Liver (tissue), 9 donors: ENCODE results near the gene EGFR. TPM values are rescaled to one million over a fixed set of nuclear protein-coding genes. Genes with fewer than 3 reads are reported as not detected.

ENCODE experiments used
- DNase-seq: peaks from one replicate; pipeline ENCODE4 v3.0.0-alpha.2; 2017; ENCODE audit warnings: low spot score
- H3K27ac ChIP-seq, 2 donors: one replicate each; pipeline ENCODE4 v1.7.0; 2013; ENCODE audit warnings: inconsistent platforms in 2 of 2, low read length in 2 of 2, control low read depth in 1 of 2, low read depth in 1 of 2, mild to moderate bottlenecking in 1 of 2
- H3K27me3 ChIP-seq, 4 donors: one replicate each; pipeline versions ENCODE4 v1.6.1 to v1.7.0; 2013; ENCODE audit warnings: low read length in 3 of 4, inconsistent platforms in 1 of 4, mild to moderate bottlenecking in 1 of 4, moderate library complexity in 1 of 4; ENCODE audit not compliant: control insufficient read depth in 4 of 4, insufficient read depth in 4 of 4
- H3K36me3 ChIP-seq, 4 donors: one replicate each; pipeline versions ENCODE4 v1.6.1 to v1.7.0; 2013; ENCODE audit warnings: low read length in 3 of 4, mild to moderate bottlenecking in 3 of 4, low read depth in 1 of 4, moderate library complexity in 1 of 4; ENCODE audit not compliant: control insufficient read depth in 4 of 4, insufficient read depth in 3 of 4
- H3K4me1 ChIP-seq, 4 donors: one replicate each; pipeline versions ENCODE4 v1.6.1 to v1.7.0; 2013; ENCODE audit warnings: low read length in 3 of 4, mild to moderate bottlenecking in 3 of 4, moderate library complexity in 1 of 4; ENCODE audit not compliant: control insufficient read depth in 4 of 4, insufficient read depth in 4 of 4
- H3K4me3 ChIP-seq, 3 donors: one replicate each; pipeline versions ENCODE4 v1.6.1 to v1.7.0; 2013; ENCODE audit warnings: low read length in 3 of 3, control low read depth in 1 of 3, low read depth in 1 of 3, mild to moderate bottlenecking in 1 of 3
- H3K9ac ChIP-seq, 2 donors: one replicate each; pipeline ENCODE4 v1.7.0; 2013; ENCODE audit warnings: low read length in 2 of 2, mild to moderate bottlenecking in 2 of 2, moderate library complexity in 2 of 2, control low read depth in 1 of 2, low read depth in 1 of 2
- H3K9me3 ChIP-seq, 4 donors: one replicate each; pipeline versions ENCODE4 v1.6.1 to v1.7.0; 2013; ENCODE audit warnings: low read length in 3 of 4; ENCODE audit not compliant: control insufficient read depth in 4 of 4
- EGR1 ChIP-seq, 2 donors: IDR thresholded peaks; 2 replicates each; pipeline ENCODE4 v1.6.1; 2016 to 2018; ENCODE audit warnings: antibody characterized with exemption in 2 of 2, low read depth in 2 of 2
- FOXA2 ChIP-seq: IDR thresholded peaks from 2 replicates; pipeline ENCODE4 v1.6.1; 2016; ENCODE audit warnings: antibody characterized with exemption
- GABPA ChIP-seq, 2 donors: IDR thresholded peaks in 1 of 2; conservative IDR thresholded peaks in 1 of 2; 2 replicates each; pipeline ENCODE4 v1.6.1; 2016; ENCODE audit warnings: antibody characterized with exemption in 2 of 2, mild to moderate bottlenecking in 1 of 2, moderate library complexity in 1 of 2
- HNF4A ChIP-seq, 2 donors: conservative IDR thresholded peaks; 2 replicates each; pipeline ENCODE4 v1.6.1; 2016; ENCODE audit warnings: antibody characterized with exemption in 2 of 2, mild to moderate bottlenecking in 2 of 2
- HNF4G ChIP-seq: IDR thresholded peaks from 2 replicates; pipeline ENCODE4 v1.6.1; 2016; ENCODE audit warnings: antibody characterized with exemption
- JUND ChIP-seq, 2 donors: IDR thresholded peaks; 2 replicates each; pipeline ENCODE4 v1.6.1; 2016; ENCODE audit warnings: antibody characterized with exemption in 2 of 2
- NR2F2 ChIP-seq: IDR thresholded peaks from 2 replicates; pipeline ENCODE4 v1.6.1; 2016; ENCODE audit warnings: antibody characterized with exemption
- RAD21 ChIP-seq, 2 donors: IDR thresholded peaks; 2 replicates each; pipeline ENCODE4 v1.6.1; 2016; ENCODE audit warnings: antibody characterized with exemption in 2 of 2, mild to moderate bottlenecking in 2 of 2
- RXRA ChIP-seq, 2 donors: IDR thresholded peaks; 2 replicates each; pipeline ENCODE4 v1.6.1; 2017 to 2018; ENCODE audit warnings: antibody characterized with exemption in 2 of 2, mild to moderate bottlenecking in 1 of 2
- SP1 ChIP-seq: IDR thresholded peaks from 2 replicates; pipeline ENCODE4 v1.6.1; 2018; ENCODE audit warnings: antibody characterized with exemption, mild to moderate bottlenecking
- YY1 ChIP-seq: IDR thresholded peaks from 2 replicates; pipeline ENCODE4 v1.6.1; 2016; ENCODE audit warnings: antibody characterized with exemption, mild to moderate bottlenecking
- WGBS: extraction: QIAGEN DNeasy Blood & Tissue Kit; methylation state at CpG from one replicate; pipeline ENCODE4 v1.1.7; 2013; 5-methylcytosine and 5-hydroxymethylcytosine counted together
- polyA plus RNA-seq, 2 donors: library from polyadenylated mRNA; stranded (reverse) in 1 of 2; unstranded in 1 of 2; fragments of 200-250 nt in 1 of 2; fragments of >200 nt in 1 of 2; fragmentation: Nextera tagmentation in 1 of 2; extraction: Ambion mirVana in 1 of 2; gene quantifications; one replicate each; pipeline versions ENCODE4 v1.2.1 to v1.2.3, GENCODE V29; 2013 to 2015
- total RNA-seq, 2 donors: library from RNA; depleted of rRNA; stranded (reverse); fragments of >200 nt; gene quantifications; one replicate each; pipeline ENCODE4 v1.2.3, GENCODE V29; 2014
- TF ChIP-seq, protein P1 (sequence below): IDR thresholded peaks from 2 replicates; pipeline ENCODE4 v1.6.1; 2016; ENCODE audit warnings: antibody characterized with exemption
- TF ChIP-seq, protein P2 (sequence below): IDR thresholded peaks from 2 replicates; pipeline ENCODE4 v1.6.1; 2016; ENCODE audit warnings: antibody characterized with exemption
- TF ChIP-seq, protein P3 (sequence below): IDR thresholded peaks from 2 replicates; pipeline ENCODE4 v1.6.1; 2016; ENCODE audit warnings: antibody characterized with exemption, mild to moderate bottlenecking
- TF ChIP-seq, protein P4 (sequence below): fragments of 150-350 bp; IDR thresholded peaks from 2 replicates; pipeline ENCODE4 v1.5.1; 2017; ENCODE audit warnings: improper control_type of control experiment, low read depth, low read length; ENCODE audit not compliant: missing input control
- donor health status: healthy.
- donor health status: healthy.
- donor health status: healthy.
- donor health status: healthy.
- donor health status: healthy.

The EGFR gene
- total and polyA plus RNA-seq, 4 donors, result 22.6 to 37.0 (median 27.7) TPM

DNA sequence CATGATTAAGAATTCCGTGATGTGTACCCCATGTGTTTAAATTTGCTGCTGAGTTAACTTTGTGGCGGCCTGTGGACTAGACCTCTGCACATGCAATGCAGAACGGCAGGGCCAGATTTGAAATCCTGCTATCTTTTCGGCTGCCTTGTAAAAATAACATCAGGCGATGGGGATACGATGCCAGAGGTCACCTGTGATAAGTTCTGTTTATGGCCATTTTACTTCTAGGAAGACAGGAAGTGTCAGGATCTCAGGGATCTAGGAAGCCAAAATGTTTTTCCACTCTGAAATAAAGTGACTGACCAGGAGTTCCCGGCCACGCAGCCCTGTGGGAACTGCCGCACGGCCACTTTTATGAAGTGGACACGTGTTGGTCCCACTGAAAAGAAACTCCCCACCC is 77.5 kb downstream of the EGFR start:
- peaks cover 0 to 3% (median 0%) of the 10 kb centered on the region in 4 donors for H3K36me3 ChIP-seq
- peak overlapping the region in 1 of 2 donors; percentile 12 for H3K27ac ChIP-seq
- 69% methylated on average over 11 of the region's 11 CpGs for WGBS
- no peaks in the 10 kb centered on the region for H3K27me3 ChIP-seq
- H3K4me1 ChIP-seq, result peaks cover 10 to 27% (median 19%) of the 10 kb centered on the region in 4 donors
- no peaks in the 10 kb centered on the region for H3K9me3 ChIP-seq
- no peak overlapping the region for H3K4me3 ChIP-seq
- no peak for TF ChIP-seq RAD21 (IDR thresholded peaks at IDR 0.05)
- TF ChIP-seq YY1, result no peak
- TF ChIP-seq, protein P1, sequence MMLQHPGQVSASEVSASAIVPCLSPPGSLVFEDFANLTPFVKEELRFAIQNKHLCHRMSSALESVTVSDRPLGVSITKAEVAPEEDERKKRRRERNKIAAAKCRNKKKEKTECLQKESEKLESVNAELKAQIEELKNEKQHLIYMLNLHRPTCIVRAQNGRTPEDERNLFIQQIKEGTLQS, result no peak
- TF ChIP-seq, protein P2, sequence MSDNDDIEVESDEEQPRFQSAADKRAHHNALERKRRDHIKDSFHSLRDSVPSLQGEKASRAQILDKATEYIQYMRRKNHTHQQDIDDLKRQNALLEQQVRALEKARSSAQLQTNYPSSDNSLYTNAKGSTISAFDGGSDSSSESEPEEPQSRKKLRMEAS, result no peak
- TF ChIP-seq SP1, result no peak
- TF ChIP-seq JUND (IDR thresholded peaks at IDR 0.05), result no peak
- no peak for TF ChIP-seq NR2F2
- TF ChIP-seq EGR1 (IDR thresholded peaks at IDR 0.05; ENCODE audit: low read depth in 2 of 2), result no peak
- TF ChIP-seq, protein P3, sequence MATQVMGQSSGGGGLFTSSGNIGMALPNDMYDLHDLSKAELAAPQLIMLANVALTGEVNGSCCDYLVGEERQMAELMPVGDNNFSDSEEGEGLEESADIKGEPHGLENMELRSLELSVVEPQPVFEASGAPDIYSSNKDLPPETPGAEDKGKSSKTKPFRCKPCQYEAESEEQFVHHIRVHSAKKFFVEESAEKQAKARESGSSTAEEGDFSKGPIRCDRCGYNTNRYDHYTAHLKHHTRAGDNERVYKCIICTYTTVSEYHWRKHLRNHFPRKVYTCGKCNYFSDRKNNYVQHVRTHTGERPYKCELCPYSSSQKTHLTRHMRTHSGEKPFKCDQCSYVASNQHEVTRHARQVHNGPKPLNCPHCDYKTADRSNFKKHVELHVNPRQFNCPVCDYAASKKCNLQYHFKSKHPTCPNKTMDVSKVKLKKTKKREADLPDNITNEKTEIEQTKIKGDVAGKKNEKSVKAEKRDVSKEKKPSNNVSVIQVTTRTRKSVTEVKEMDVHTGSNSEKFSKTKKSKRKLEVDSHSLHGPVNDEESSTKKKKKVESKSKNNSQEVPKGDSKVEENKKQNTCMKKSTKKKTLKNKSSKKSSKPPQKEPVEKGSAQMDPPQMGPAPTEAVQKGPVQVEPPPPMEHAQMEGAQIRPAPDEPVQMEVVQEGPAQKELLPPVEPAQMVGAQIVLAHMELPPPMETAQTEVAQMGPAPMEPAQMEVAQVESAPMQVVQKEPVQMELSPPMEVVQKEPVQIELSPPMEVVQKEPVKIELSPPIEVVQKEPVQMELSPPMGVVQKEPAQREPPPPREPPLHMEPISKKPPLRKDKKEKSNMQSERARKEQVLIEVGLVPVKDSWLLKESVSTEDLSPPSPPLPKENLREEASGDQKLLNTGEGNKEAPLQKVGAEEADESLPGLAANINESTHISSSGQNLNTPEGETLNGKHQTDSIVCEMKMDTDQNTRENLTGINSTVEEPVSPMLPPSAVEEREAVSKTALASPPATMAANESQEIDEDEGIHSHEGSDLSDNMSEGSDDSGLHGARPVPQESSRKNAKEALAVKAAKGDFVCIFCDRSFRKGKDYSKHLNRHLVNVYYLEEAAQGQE, result no peak
- no peak for TF ChIP-seq RXRA (IDR thresholded peaks at IDR 0.05)
- no peak for TF ChIP-seq HNF4G
- no peak overlapping the region for H3K9ac ChIP-seq
- no peak for DNase-seq

DNA sequence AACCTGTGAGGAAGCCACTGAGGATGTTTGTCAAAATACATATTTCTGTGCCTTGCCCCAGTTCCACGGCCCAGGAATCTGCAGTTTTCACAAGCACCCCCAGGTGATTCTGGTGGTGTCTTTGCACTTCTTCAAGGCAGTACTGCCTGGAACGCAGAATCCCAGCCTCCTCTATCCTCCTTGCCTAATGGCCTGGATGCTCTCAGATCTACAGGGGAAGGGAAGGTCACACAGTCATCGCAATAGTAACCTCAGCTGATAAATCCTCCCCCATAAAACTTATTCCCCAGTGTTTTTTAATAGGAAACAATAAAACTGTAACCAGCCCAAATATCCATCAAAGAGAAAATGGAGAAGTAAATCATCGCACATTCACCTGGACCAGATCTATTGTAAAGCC is 78.3 kb downstream of the EGFR start:
- Histone ChIP-seq H3K4me1 (peaks cover 7 to 20% (median 13%) of the 10 kb centered on the region in 4 donors), H3K4me3 (no peak overlapping the region), H3K27ac (no peak overlapping the region), H3K9ac (no peak overlapping the region), H3K36me3 (peaks cover 0 to 3% (median 0%) of the 10 kb centered on the region in 4 donors), H3K9me3 (no peaks in the 10 kb centered on the region), H3K27me3 (no peaks in the 10 kb centered on the region)
- DNase-seq, result no peak
- no peak for TF ChIP-seq EGR1 (IDR thresholded peaks at IDR 0.05; ENCODE audit: low read depth in 2 of 2)
- no peak for TF ChIP-seq NR2F2
- TF ChIP-seq, protein P2, result no peak
- no peak for TF ChIP-seq JUND (IDR thresholded peaks at IDR 0.05)
- no peak for TF ChIP-seq FOXA2
- no peak for TF ChIP-seq RXRA (IDR thresholded peaks at IDR 0.05)
- TF ChIP-seq, protein P1, result no peak
- no peak for TF ChIP-seq HNF4A (conservative IDR thresholded peaks at IDR 0.05)
- TF ChIP-seq, protein P4, sequence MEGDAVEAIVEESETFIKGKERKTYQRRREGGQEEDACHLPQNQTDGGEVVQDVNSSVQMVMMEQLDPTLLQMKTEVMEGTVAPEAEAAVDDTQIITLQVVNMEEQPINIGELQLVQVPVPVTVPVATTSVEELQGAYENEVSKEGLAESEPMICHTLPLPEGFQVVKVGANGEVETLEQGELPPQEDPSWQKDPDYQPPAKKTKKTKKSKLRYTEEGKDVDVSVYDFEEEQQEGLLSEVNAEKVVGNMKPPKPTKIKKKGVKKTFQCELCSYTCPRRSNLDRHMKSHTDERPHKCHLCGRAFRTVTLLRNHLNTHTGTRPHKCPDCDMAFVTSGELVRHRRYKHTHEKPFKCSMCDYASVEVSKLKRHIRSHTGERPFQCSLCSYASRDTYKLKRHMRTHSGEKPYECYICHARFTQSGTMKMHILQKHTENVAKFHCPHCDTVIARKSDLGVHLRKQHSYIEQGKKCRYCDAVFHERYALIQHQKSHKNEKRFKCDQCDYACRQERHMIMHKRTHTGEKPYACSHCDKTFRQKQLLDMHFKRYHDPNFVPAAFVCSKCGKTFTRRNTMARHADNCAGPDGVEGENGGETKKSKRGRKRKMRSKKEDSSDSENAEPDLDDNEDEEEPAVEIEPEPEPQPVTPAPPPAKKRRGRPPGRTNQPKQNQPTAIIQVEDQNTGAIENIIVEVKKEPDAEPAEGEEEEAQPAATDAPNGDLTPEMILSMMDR, result no peak
- TF ChIP-seq HNF4G, result no peak
- TF ChIP-seq GABPA (IDR thresholded peaks at IDR 0.05 in 1 of 2, conservative IDR thresholded peaks at IDR 0.05 in 1 of 2), result no peak
- WGBS, result 92% methylated on average over 4 of the region's 4 CpGs
